Trophoblast cell (in vitro differentiated cells and primary cell): ENCODE results near the gene COL25A1.

Experiments used
- DNase-seq, 2 donors: peaks; one replicate each; pipeline ENCODE4 v3.0.0-alpha.2; 2016
- H2AFZ ChIP-seq: 2 replicates; pipeline ENCODE4 v1.6.1; 2013; ENCODE audit warnings: low read length, moderate library complexity, mild to moderate bottlenecking; ENCODE audit not compliant: insufficient read depth, poor library complexity
- H2AK5ac ChIP-seq: 2 replicates; pipeline ENCODE4 v1.6.1; 2013; ENCODE audit warnings: mild to moderate bottlenecking, low read length
- H2BK120ac ChIP-seq: 2 replicates; pipeline ENCODE4 v1.6.1; 2013; ENCODE audit warnings: low read length, mild to moderate bottlenecking, moderate library complexity; ENCODE audit not compliant: insufficient read depth, poor library complexity
- H2BK12ac ChIP-seq: 2 replicates; pipeline ENCODE4 v1.6.1; 2013; ENCODE audit warnings: mild to moderate bottlenecking, low read length, moderate library complexity
- H2BK5ac ChIP-seq: 2 replicates; pipeline ENCODE4 v1.6.1; 2013; ENCODE audit warnings: low read length, low read depth, moderate library complexity, mild to moderate bottlenecking; ENCODE audit not compliant: poor library complexity
- H3K14ac ChIP-seq: 2 replicates; pipeline ENCODE4 v1.6.1; 2013; ENCODE audit warnings: mild to moderate bottlenecking, low read length
- H3K18ac ChIP-seq: 2 replicates; pipeline ENCODE4 v1.6.1; 2013; ENCODE audit warnings: mild to moderate bottlenecking, low read length
- H3K23ac ChIP-seq: 2 replicates; pipeline ENCODE4 v1.6.1; 2013; ENCODE audit warnings: low read length
- H3K27ac ChIP-seq: 2 replicates; pipeline ENCODE4 v1.5.1; 2013; ENCODE audit warnings: low read depth, mild to moderate bottlenecking, inconsistent platforms, low read length, moderate library complexity
- H3K27me3 ChIP-seq: 2 replicates; pipeline ENCODE4 v1.6.1; 2013; ENCODE audit warnings: inconsistent platforms, mild to moderate bottlenecking, low read length, moderate library complexity; ENCODE audit not compliant: insufficient read depth
- H3K36me3 ChIP-seq, 2 experiments: 1 replicate in 1 of 2; 2 replicates in 1 of 2; pipeline ENCODE4 v1.6.1; 2013; ENCODE audit warnings: low read length in 2 of 2, mild to moderate bottlenecking in 2 of 2, moderate library complexity in 1 of 2; ENCODE audit not compliant: insufficient read depth in 2 of 2, control insufficient read depth in 1 of 2
- H3K4ac ChIP-seq: 2 replicates; pipeline ENCODE4 v1.6.1; 2013; ENCODE audit warnings: low read depth, mild to moderate bottlenecking, low read length, moderate library complexity
- H3K4me1 ChIP-seq, 2 experiments: 1 replicate in 1 of 2; 2 replicates in 1 of 2; pipeline ENCODE4 v1.6.1; 2013; ENCODE audit warnings: low read length in 2 of 2, mild to moderate bottlenecking in 2 of 2, moderate library complexity in 1 of 2; ENCODE audit not compliant: insufficient read depth in 2 of 2, control insufficient read depth in 1 of 2
- H3K4me2 ChIP-seq: 2 replicates; pipeline ENCODE4 v1.6.1; 2013; ENCODE audit warnings: inconsistent platforms, mild to moderate bottlenecking, low read length, moderate library complexity
- H3K4me3 ChIP-seq: 2 replicates; pipeline ENCODE4 v1.5.1; 2013; ENCODE audit warnings: mild to moderate bottlenecking, low read depth, low read length, inconsistent platforms
- H3K79me1 ChIP-seq: one replicate; pipeline ENCODE4 v1.6.1; 2013; ENCODE audit warnings: low read length
- H3K79me2 ChIP-seq: 2 replicates; pipeline ENCODE4 v1.6.1; 2013; ENCODE audit warnings: low read length, mild to moderate bottlenecking; ENCODE audit not compliant: control insufficient read depth, insufficient read depth, poor library complexity
- H3K9ac ChIP-seq: 2 replicates; pipeline ENCODE4 v1.6.1; 2013; ENCODE audit warnings: mild to moderate bottlenecking, low read length
- H3K9me3 ChIP-seq: 2 replicates; pipeline ENCODE4 v1.6.1; 2013; ENCODE audit warnings: low read depth, mild to moderate bottlenecking, control low read depth, inconsistent platforms, low read length; ENCODE audit not compliant: insufficient read depth
- H4K12ac ChIP-seq: 2 replicates; pipeline ENCODE4 v1.6.1; 2013; ENCODE audit warnings: low read depth, mild to moderate bottlenecking, low read length, moderate library complexity
- H4K8ac ChIP-seq: 2 replicates; pipeline ENCODE4 v1.6.1; 2013; ENCODE audit warnings: low read depth, mild to moderate bottlenecking, low read length, moderate library complexity
- H4K91ac ChIP-seq: one replicate; pipeline ENCODE4 v1.6.1; 2013; ENCODE audit warnings: low read depth, mild to moderate bottlenecking, low read length, moderate library complexity
- WGBS: extraction: QIAGEN DNeasy Blood & Tissue Kit; methylation state at CpG from one replicate; pipeline ENCODE4 v1.1.7; 2013; ENCODE audit warnings: missing lambda C conversion rate; ENCODE audit not compliant: insufficient read length, insufficient coverage; ENCODE audit errors: extremely low coverage; 5-methylcytosine and 5-hydroxymethylcytosine counted together

Gene COL25A1

DNA sequence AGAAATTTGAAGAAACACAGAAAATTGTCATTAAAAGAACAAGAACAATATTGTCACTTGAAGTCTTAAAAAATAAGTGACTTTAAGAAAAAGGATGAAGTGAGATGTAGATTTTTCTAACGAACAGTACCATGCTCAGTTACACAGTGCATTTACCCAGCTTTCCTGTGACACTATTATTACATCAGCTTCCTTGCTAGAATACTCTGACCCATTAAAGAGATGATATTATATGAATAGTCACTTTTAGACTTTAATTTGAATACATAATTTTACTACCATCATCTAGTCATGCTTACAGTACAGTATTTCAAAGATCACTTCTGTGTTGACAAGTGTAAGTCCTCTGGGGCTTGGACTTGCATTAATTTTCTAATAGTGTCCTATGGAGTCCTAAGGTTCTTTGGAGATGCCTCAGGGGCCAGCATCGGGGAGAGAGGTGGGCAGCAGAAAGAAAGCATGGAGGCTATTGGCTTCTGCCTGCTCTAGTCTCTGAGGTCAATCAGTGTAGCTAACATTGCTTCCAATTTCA lies 10.7 kb downstream of the COL25A1 start:
- no peaks in the 10 kb centered on the region for H3K36me3 ChIP-seq
- no peak overlapping the region for H4K91ac ChIP-seq
- no peak overlapping the region for H3K4me3 ChIP-seq
- H4K12ac ChIP-seq, result no peak overlapping the region
- H2AFZ ChIP-seq, result no peak overlapping the region
- no peak overlapping the region for H3K23ac ChIP-seq
- H3K79me2 ChIP-seq, result no peaks in the 10 kb centered on the region
- H2BK5ac ChIP-seq, result no peak overlapping the region
- H3K27me3 ChIP-seq, result no peaks in the 10 kb centered on the region
- H2BK12ac ChIP-seq, result no peak overlapping the region
- H3K4me1 ChIP-seq, result no peaks in the 10 kb centered on the region
- H3K9ac ChIP-seq, result no peak overlapping the region
- no CpG with 5 or more reads among the region's 2 CpGs for WGBS
- H3K27ac ChIP-seq, result no peak overlapping the region
- no peak overlapping the region for H3K14ac ChIP-seq
- H3K9me3 ChIP-seq, result no peaks in the 10 kb centered on the region
- H3K4me2 ChIP-seq, result no peak overlapping the region
- no peak for DNase-seq
- H2BK120ac ChIP-seq, result no peak overlapping the region
- H2AK5ac ChIP-seq, result no peak overlapping the region
- no peak overlapping the region for H4K8ac ChIP-seq
- H3K18ac ChIP-seq, result no peak overlapping the region
- H3K79me1 ChIP-seq, result no peaks in the 10 kb centered on the region
- H3K4ac ChIP-seq, result no peak overlapping the region

DNA sequence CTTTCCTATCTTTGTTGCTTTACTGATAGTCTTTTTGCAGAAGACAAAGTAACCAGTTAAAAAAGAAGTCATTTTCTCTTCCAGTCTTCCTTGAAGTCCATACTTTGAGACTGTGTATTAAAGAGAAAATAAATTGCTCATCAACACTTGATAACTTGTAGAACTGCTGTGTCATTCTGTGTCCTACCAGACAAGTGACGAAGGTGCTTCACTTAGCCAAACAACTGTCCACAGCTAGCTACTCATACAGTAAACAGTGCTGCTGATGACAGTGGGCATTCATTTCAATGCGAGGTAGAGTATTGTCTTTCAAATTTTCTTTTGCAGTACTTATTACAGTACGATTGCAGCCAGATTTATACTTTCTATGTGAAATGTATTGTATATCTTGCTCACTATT lies 11.5 kb downstream of the COL25A1 start:
- H3K14ac ChIP-seq, result no peak overlapping the region
- no peak overlapping the region for H2AK5ac ChIP-seq
- no CpG with 5 or more reads among the region's 3 CpGs for WGBS
- no peak overlapping the region for H2BK12ac ChIP-seq
- no peak overlapping the region for H2BK5ac ChIP-seq
- no peak overlapping the region for H2BK120ac ChIP-seq
- H4K91ac ChIP-seq, result no peak overlapping the region
- H3K9me3 ChIP-seq, result no peaks in the 10 kb centered on the region
- no peaks in the 10 kb centered on the region for H3K36me3 ChIP-seq
- H3K4ac ChIP-seq, result no peak overlapping the region
- no peak overlapping the region for H3K4me2 ChIP-seq
- H3K4me3 ChIP-seq, result no peak overlapping the region
- no peak overlapping the region for H3K27ac ChIP-seq
- no peak for DNase-seq
- H3K18ac ChIP-seq, result no peak overlapping the region
- H3K27me3 ChIP-seq, result no peaks in the 10 kb centered on the region
- no peak overlapping the region for H3K9ac ChIP-seq
- no peaks in the 10 kb centered on the region for H3K4me1 ChIP-seq
- H3K23ac ChIP-seq, result no peak overlapping the region
- no peak overlapping the region for H4K8ac ChIP-seq
- no peak overlapping the region for H2AFZ ChIP-seq
- no peaks in the 10 kb centered on the region for H3K79me2 ChIP-seq
- no peaks in the 10 kb centered on the region for H3K79me1 ChIP-seq
- no peak overlapping the region for H4K12ac ChIP-seq

DNA sequence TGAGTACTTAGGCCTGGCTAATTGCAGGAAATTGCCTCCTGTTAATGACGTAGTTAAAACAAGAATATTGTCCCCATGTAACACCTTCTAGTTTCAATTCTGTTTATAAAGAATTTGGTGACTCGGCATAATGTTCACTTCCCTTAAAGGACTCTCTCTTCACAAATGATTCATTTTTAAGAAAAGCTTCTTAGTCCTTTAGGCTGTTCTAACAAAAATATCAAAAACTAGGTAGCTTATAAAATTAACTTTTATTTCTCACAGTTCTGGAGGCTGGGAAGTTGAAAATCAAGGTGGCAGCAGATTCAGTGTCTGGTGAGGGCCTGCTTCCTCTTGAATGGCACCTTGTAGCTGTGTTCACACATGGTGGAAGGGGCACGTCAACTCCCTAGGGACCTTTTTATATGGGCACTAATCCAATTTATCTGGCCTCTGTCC lies 23.8 kb downstream of the COL25A1 start:
- no peak overlapping the region for H3K23ac ChIP-seq
- DNase-seq, result no peak
- no peak overlapping the region for H3K4me2 ChIP-seq
- no CpG with 5 or more reads among the region's 3 CpGs for WGBS
- H3K9me3 ChIP-seq, result no peaks in the 10 kb centered on the region
- no peak overlapping the region for H3K14ac ChIP-seq
- no peak overlapping the region for H2BK5ac ChIP-seq
- H3K79me2 ChIP-seq, result no peaks in the 10 kb centered on the region
- no peak overlapping the region for H4K8ac ChIP-seq
- no peaks in the 10 kb centered on the region for H3K27me3 ChIP-seq
- no peaks in the 10 kb centered on the region for H3K79me1 ChIP-seq
- no peak overlapping the region for H4K12ac ChIP-seq
- H3K4me3 ChIP-seq, result no peak overlapping the region
- no peak overlapping the region for H3K27ac ChIP-seq
- no peak overlapping the region for H4K91ac ChIP-seq
- no peak overlapping the region for H3K18ac ChIP-seq
- H2BK12ac ChIP-seq, result no peak overlapping the region
- no peaks in the 10 kb centered on the region for H3K4me1 ChIP-seq
- no peak overlapping the region for H2AFZ ChIP-seq
- no peaks in the 10 kb centered on the region for H3K36me3 ChIP-seq
- H3K4ac ChIP-seq, result no peak overlapping the region
- H2BK120ac ChIP-seq, result no peak overlapping the region
- H2AK5ac ChIP-seq, result no peak overlapping the region
- H3K9ac ChIP-seq, result no peak overlapping the region

DNA sequence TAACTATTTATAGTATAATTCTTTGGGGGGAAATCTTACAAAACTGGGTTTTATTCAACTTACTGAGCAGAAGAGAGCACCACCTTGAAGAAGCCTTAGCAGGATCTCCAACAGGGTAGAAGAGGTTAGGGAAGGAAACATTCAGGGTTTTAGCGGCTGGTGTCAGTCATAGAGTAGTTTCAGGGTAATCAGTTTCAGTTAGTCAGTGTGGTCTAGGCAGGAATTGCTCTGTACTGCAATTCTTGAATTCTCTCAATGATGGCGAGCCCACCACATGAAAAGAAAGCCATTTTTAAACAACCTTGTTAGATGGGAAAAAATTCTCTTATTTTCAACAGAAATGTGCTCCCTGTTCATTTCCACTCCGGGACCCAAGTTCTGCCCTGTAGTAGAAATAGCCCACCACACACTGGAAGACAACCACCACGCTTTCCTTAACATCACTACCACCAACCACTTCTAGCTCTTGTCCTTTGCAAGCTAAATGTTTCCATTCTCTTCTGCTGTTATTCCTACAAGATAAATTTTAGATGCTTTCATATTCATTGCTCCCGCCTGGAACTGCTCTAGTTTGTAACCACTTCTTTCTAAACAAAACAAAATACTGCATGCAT lies 25.9 kb downstream of the COL25A1 start:
- Histone ChIP-seq H3K4me3 (no peak overlapping the region), H3K18ac (no peak overlapping the region), H3K27ac (no peak overlapping the region), H4K91ac (no peak overlapping the region), H4K8ac (no peak overlapping the region), H3K14ac (no peak overlapping the region), H2BK120ac (no peak overlapping the region), H2BK12ac (no peak overlapping the region), H3K4me1 (no peaks in the 10 kb centered on the region), H3K79me1 (no peaks in the 10 kb centered on the region), H3K4me2 (no peak overlapping the region), H3K79me2 (no peaks in the 10 kb centered on the region), H2BK5ac (no peak overlapping the region), H3K36me3 (no peaks in the 10 kb centered on the region), H2AFZ (no peak overlapping the region), H3K27me3 (no peaks in the 10 kb centered on the region), H2AK5ac (no peak overlapping the region), H4K12ac (no peak overlapping the region), H3K9ac (no peak overlapping the region), H3K4ac (no peak overlapping the region), H3K9me3 (no peaks in the 10 kb centered on the region), H3K23ac (no peak overlapping the region)
- no CpG with 5 or more reads among the region's 5 CpGs for WGBS
- DNase-seq, result no peak
